Measurements from ENCODE around the gene SLC19A1.
A peak's percentile ranks its signal among the peaks of the same experiment; 100 is the strongest.

The SLC19A1 gene

GRCh38 chr21:45542242-45542666 is at the start of gene SLC19A1:
SLC19A1 (minus strand) TSS chr21:45542440; CDS start chr21:45537959, 4,481 bp downstream.
- peak; percentile 49 for DNase-seq (ENCODE audit: low read depth, low spot score)

GRCh38 chr21:45591619-45592207 is 49.5 kb upstream of the SLC19A1 start:
- no peak for DNase-seq (ENCODE audit: low read depth, low spot score)

- DNase-seq (ENCODE audit: low read depth, low spot score) = no peak
Observed at GRCh38 chr21:45590726-45591618, 48.7 kb upstream of the SLC19A1 start.

GRCh38 chr21:45590246-45590725 is 48.0 kb upstream of the SLC19A1 start:
- DNase-seq (ENCODE audit: low read depth, low spot score) = peak; percentile 53

GRCh38 chr21:45589686-45590245 is 47.5 kb upstream of the SLC19A1 start:
- DNase-seq (ENCODE audit: low read depth, low spot score) = no peak

- no peak for DNase-seq (ENCODE audit: low read depth, low spot score)
Observed at GRCh38 chr21:45588871-45589491, 46.7 kb upstream of the SLC19A1 start.

- DNase-seq (ENCODE audit: low read depth, low spot score) = no peak
Observed at GRCh38 chr21:45588086-45588825, 46.0 kb upstream of the SLC19A1 start.

GRCh38 chr21:45586289-45586858 is 44.1 kb upstream of the SLC19A1 start:
- no peak for DNase-seq (ENCODE audit: low read depth, low spot score)

GRCh38 chr21:45584786-45585185 is 42.5 kb upstream of the SLC19A1 start:
- no peak for DNase-seq (ENCODE audit: low read depth, low spot score)

GRCh38 chr21:45583831-45584509 is 41.7 kb upstream of the SLC19A1 start:
- no peak for DNase-seq (ENCODE audit: low read depth, low spot score)

GRCh38 chr21:45582128-45582527 is 39.9 kb upstream of the SLC19A1 start:
- DNase-seq (ENCODE audit: low read depth, low spot score) = no peak

GRCh38 chr21:45581322-45581712 is 39.1 kb upstream of the SLC19A1 start:
- no peak for DNase-seq (ENCODE audit: low read depth, low spot score)

GRCh38 chr21:45580576-45581321 is 38.5 kb upstream of the SLC19A1 start:
- DNase-seq (ENCODE audit: low read depth, low spot score) = no peak

GRCh38 chr21:45580181-45580575 is 37.9 kb upstream of the SLC19A1 start:
- no peak for DNase-seq (ENCODE audit: low read depth, low spot score)

- no peak for DNase-seq (ENCODE audit: low read depth, low spot score)
Observed at GRCh38 chr21:45579383-45580180, 37.3 kb upstream of the SLC19A1 start.

GRCh38 chr21:45578811-45579381 is 36.7 kb upstream of the SLC19A1 start:
- no peak for DNase-seq (ENCODE audit: low read depth, low spot score)

GRCh38 chr21:45578176-45578801 is 36.0 kb upstream of the SLC19A1 start:
- no peak for DNase-seq (ENCODE audit: low read depth, low spot score)

GRCh38 chr21:45577801-45578175 is 35.5 kb upstream of the SLC19A1 start:
- DNase-seq (ENCODE audit: low read depth, low spot score) = no peak
